B cell (primary cell): ENCODE data around the gene SLC17A1.

ENCODE experiments used
- EZH2 ChIP-seq: IDR thresholded peaks from 2 replicates; pipeline ENCODE4 v1.6.1; 2012; ENCODE audit warnings: borderline replicate concordance, low read depth, mild to moderate bottlenecking, moderate library complexity, low read length; ENCODE audit not compliant: insufficient read depth, poor library complexity, severe bottlenecking
- TF ChIP-seq, protein P1 (sequence below): fragments of 200-600 bp; IDR thresholded peaks from one replicate; pipeline ENCODE4 v1.8.0; 2022; ENCODE audit warnings: antibody characterized with exemption, mild to moderate bottlenecking

DNA sequence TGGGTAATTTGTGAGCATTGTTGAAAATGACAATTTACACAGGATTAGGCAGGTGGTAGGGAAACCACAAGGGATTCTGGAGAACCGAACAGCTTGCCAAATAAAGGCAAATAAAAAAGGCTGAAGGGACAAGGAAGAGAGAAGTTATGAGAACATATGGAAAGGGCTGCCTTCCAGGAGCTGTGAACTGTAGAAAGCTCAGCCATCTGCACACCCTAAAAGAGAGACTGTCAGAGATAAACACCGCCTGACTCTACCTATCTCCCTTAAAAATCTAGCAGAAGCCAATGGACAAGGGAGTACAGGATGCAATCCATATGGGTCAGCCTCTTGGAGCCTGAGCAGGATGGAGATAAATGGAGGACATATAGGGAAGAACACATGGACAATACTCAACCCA is 12.7 kb upstream of the SLC17A1 start:
- TF ChIP-seq, protein P1, sequence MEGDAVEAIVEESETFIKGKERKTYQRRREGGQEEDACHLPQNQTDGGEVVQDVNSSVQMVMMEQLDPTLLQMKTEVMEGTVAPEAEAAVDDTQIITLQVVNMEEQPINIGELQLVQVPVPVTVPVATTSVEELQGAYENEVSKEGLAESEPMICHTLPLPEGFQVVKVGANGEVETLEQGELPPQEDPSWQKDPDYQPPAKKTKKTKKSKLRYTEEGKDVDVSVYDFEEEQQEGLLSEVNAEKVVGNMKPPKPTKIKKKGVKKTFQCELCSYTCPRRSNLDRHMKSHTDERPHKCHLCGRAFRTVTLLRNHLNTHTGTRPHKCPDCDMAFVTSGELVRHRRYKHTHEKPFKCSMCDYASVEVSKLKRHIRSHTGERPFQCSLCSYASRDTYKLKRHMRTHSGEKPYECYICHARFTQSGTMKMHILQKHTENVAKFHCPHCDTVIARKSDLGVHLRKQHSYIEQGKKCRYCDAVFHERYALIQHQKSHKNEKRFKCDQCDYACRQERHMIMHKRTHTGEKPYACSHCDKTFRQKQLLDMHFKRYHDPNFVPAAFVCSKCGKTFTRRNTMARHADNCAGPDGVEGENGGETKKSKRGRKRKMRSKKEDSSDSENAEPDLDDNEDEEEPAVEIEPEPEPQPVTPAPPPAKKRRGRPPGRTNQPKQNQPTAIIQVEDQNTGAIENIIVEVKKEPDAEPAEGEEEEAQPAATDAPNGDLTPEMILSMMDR: no peak
- TF ChIP-seq EZH2: no peak
